SIG-M5 treated with dmso at 0.1 percent for 504 hours (cell line): ENCODE measurements around the gene CNDP2.
"Not testable (repeated sequence)": the region's sequence is repeated elsewhere in the genome, so short reads cannot be mapped to it uniquely, and the experiment has no call there.

Experiments
- DNase-seq: peaks from one replicate; lab custom pipeline; 2025; ENCODE audit not compliant: unreplicated experiment; lab: John Stamatoyannopoulos, UW

CNDP2 gene

DNA sequence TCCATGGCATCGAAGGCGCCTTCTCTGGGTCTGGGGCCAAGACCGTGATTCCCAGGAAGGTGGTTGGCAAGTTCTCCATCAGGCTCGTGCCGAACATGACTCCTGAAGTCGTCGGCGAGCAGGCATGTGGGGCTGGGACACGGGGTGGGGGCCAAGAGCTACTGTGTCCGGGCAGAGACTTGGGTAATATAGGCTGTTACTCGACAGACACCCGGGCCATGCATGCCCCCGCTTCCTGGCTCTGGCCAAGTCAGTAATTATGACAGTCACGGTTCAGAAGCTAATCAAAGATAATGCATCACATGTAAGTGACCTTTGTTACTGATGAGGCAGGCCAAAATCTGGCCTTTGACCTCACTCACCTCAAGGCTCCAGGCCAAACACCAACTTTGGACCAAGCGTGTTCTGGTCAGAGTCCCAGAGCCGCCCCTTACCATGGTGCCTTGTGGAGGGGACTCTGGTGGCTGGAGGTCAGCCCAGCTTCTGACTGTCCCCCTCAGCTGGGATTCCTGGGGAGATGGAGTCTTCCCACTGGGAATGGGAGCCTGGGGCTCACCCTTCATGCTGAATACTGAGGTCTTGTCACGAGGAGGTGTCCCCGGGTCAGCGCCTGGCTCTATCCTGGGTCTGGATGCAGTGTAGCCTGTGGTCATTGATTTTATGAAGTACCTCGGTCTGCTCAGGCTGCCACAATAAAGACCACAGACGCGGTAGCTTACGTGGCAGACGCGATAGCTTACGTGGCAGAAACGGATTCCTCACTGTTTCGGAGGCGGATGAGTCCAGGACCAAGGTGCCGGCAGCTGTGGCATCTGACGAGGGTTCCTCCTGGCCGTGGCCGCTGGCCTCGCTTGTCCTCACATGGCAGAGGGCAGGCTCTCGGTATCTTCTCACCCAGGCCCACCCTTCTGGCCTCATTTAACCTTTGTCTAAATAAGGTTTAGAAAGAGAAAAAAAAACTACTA, 20.4 kb downstream of the CNDP2 start:
- DNase-seq = no peak

DNA sequence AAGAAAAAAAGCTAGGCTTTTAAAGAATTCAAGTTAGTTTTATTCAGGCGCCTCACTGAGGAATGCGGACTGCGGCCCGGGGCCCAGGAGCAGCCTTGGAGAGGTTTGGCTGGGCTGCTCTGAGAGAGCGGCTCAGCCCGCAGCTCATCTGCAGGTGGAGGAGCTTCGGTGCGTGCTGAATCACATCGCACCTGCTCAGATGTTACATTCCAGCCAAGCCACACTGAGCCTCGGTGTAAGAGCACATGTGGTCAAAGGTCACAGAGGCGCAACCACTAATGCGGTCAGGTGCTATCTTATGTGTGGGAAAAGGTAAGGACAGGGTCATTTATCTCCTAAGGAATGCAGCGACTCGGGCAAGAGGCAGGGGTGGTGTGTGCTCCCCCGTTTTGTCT, 21.1 kb downstream of the CNDP2 start:
- DNase-seq = no peak

DNA sequence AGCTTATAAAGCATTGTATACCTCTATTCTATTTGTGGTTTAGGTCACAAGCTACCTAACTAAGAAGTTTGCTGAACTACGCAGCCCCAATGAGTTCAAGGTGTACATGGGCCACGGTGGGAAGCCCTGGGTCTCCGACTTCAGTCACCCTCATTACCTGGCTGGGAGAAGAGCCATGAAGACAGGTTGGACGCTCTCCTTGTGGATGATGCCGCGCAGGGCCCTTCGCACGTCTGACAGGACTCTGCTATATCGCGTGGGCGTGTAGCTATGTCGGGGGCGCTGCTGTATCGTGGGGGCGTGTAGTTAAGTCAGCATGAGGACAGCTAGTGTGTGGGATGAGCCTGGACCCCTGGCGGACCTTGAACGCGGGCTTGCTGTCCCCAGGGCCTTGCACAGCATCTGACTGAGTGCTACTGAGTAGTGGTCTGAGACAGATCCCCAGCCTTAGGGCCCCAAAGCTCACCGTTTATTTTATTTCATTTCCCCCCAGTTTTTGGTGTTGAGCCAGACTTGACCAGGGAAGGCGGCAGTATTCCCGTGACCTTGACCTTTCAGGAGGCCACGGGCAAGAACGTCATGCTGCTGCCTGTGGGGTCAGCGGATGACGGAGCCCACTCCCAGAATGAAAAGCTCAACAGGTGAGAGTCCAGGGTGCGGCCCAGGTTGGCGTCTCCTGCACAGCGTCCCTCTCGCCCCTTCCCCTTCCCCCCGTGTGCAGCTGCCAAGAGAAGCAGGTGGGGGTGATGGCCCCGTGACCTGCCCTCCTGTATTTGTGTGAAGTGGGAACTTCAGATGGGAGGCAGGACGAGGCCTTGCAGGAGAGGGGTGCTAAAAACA, 22.5 kb downstream of the CNDP2 start:
- DNase-seq = no peak

DNA sequence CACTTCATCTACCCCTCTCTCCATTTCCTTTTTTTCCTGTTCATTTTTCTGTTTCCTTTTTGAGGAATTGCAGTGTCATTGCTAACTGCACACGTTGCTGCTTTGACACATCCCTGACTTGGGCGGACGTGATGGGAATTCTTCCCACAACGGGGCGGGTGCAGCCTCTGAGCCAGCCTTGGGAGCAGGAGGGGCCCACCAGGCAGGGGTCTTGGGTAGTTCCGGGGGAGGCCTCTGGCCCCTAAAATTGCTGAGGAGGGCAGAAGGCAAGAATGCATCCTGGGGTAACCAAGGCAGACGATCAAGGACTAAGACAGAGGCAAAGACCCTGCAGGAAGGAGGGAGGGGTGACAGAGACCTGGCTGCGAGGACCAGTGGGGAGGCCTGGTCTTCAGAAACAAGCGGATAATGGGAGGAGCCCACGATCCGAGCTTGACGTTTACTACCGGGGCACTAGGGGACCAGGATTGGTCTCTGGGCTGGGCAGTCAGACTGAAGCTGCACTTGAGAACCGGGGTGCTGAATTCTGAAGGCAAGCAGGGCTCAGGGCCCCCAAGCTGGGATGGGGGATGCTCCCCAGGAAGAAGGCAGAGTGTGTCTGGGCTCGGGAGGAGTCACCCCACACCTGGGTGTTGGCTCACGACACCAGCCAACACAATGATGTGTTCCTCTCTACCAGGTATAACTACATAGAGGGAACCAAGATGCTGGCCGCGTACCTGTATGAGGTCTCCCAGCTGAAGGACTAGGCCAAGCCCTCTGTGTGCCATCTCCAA, 23.3 kb downstream of the CNDP2 start:
- DNase-seq = no peak

DNA sequence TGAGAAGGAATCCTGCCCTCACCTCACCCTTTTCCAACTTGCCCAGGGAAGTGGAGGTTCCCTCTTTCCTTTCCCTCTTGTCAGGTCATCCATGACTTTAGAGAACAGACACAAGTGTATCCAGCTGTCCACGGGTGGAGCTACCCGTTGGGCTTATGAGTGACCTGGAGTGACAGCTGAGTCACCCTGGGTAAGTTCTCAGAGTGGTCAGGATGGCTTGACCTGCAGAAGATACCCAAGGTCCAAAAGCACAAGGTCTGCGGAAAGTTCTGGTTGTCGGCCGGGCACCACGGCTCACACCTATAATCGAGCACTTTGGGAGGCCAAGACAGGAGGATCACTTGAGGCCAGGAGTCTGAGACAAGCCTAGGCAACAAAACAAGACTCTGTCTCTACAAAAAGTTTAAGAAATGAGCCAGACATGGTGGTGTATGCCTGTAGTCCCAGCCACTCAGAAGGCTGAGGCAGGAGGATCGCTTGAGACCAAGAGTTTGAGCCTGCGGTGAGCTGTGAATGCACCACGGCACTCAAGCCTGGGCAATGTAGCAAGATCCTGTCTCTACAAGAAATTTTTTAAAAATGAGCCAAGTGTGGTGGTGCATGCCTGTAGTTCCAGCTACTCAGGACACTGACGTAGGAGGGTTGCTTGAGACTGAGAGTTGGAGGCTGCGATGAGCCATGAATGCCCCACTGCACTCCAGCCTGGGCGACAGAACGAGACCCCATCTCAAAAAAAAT, 24.1 kb downstream of the CNDP2 start:
- no peak for DNase-seq

DNA sequence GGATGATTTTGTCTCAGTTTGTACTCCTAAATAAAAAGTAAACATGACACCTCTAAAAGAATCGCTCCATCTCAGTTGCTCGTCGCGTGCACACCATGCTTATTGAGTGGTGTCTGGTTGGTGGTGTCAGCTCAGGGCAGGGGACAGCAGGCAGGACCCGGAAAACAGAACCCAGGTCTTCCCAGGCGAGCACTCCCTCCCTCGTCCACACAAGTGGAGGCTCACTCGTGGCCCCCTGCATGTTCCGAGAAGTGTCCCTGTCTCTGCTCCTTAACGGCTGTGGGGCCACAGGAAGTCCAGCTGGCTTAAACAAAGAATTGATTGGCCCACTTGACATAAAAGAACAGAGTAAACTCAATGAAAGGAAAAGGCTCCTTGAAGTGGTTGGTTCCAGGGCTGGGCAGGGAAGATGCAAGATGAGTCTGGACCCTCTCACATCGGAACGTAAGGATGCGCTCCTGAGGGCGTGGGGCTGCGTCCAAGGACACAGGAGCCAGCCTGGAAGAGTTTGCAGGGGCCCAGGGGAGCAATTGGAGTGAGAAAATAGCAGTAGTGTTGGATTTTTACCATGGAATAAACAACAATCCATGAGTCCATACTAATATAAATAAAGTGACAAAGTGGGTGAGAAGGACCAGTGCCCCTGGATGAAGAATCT, 25.0 kb downstream of the CNDP2 start:
- DNase-seq = no peak

DNA sequence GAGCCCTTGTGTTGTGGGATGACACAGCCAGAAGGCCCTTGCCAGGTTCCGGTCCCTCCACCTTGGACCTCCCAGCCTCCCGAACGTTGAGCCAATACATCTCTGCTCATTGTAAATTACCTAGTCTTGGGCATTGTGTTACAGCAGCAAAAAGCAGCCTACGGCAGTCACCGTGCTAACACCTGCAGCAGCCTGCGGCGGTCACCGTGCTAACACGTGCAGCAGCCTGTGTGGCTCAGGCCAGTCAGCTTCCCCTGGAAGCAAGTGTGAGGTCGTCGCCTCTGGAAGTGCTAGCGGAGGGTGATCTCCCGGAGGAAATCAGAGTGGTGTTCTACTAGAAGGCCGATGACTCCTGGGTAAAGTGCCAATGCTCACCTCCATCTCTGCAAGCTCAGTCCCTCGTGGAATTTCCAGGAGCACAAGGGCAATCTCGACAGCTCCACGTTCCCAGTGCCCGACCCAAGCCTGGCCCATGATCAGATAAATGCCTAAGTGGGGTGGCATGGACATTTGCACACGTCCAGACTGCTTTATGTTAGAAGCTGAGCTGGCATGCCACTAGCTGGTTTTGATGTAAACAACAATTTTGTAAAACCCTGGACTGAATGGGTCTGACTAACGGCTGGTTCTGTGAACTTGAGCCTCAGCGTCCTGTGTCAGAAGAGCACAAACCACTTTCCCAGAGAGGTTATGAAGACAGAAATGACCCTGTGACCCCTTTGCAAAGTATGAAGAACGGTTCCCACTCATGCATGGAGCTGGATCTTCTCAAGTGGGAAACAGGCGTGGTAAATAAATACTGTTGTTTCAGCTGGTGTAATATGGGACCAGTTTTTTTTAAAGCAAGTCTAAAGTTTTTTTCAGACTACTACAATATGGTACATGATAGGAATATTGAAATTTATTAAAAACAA, 26.7 kb downstream of the CNDP2 start:
- no peak for DNase-seq

DNA sequence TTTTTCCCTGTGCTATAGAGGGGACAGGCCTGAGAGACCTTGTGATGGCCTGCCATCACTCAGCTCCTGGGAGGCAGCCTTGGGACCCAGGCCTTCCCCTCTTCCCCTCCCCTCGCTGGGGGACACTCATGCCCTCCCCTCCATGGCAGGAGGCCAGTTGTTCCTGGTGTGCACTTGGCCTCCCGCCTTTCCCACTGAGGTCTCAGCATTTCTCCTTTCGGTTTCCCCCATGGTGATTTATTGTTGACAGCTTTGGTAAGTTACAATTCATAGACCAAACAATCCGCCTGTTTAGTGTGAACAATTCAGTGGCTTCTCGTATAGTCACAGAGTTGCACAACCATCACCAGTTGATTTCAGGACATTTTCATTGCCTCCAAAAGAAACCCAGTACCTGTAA, 27.9 kb downstream of the CNDP2 start:
- no peak for DNase-seq

DNA sequence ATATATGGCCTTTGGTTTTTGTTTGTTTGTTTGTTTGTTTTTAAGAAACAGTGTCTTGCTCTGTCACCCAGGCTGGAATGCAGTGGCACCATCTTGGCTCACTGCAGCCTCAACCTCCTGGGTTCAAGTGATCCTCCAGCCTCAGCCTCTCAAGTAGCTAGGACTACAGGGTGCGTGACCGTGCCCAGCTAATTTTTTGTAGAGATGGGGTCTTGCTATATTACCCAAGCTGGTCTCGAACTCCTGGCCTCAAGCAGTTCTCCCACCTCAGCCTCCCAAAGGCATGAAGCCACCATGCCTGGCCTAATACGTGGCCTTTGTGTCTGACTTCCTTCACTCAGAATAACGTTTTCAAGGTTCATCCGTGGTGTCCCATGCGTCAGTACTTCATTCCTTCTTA, 28.8 kb downstream of the CNDP2 start:
- DNase-seq = not testable (repeated sequence)

DNA sequence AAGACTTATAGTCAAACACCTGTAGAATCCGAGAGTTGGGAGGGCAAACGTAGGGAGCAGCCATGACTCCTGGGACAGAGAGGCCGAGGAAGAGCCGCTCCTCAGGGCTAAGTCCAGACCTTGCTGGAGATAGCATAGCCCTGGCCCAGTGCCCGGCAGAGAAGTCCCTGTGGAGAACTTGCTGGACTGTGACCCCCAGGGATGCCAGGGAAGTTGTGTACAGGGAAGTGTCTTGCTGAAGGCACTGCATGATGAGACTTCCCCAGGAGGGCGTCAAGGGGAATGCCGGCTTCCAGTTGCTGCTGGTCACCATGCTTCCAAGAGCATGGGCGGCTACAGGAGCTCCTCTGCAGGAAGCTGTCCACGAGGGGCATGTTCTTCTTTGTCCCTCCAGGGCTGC, 29.6 kb downstream of the CNDP2 start:
- DNase-seq = no peak

DNA sequence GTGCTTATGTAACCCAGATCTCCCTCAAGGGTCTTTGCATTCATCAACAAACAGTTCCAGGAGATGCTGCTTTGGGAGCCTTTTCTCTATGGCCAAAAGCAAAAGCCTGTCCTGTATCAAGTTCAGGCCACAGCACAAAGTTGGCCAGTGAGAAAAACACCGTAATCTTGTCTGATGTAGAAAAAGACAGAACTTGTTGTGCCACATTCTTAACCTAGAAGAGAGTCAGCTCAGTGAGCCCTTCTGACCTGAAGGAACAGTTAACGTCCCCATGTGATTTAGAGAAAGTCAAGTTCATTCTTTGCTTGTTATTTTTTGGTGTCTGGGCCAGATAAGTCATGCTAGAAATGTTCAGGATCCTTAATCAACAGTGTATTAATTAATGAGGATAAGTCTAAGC, 30.3 kb downstream of the CNDP2 start:
- no peak for DNase-seq

DNA sequence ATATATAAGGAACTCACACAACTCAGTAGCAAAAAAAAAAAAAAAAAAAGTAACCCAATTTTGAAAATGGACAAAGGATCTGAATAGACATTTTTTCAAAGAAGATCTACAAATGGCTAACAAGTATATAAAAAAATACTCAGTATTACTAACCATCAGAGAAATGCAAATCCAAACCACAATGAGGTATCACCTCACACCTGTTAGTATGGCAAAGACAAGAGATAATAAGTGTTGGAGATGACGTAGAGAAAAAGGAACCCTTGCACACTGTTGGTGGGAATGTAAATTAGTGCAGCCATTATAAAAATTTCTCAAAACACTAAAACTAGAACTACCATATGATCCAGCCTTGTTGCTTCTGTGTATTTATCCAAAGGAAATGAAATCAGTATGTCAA, 32.3 kb downstream of the CNDP2 start:
- DNase-seq = no peak

DNA sequence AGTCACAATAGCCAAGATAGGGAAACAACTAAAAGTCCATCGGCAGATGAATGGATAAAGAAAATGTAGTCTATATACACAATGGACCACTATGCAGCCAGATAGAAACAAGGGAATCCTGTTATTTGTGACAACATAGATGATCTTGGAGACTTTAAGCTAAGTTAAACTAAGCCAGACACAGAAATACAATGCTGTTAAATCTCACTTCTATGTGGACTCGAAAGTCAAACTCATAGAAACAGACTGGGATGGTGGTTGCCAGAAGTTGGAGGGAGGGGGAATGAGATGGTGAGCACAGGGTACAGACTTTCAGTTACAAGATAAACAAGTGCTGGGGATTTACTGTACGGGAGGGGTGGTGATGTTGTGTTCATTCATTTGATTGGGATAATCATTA, 32.8 kb downstream of the CNDP2 start:
- no peak for DNase-seq

DNA sequence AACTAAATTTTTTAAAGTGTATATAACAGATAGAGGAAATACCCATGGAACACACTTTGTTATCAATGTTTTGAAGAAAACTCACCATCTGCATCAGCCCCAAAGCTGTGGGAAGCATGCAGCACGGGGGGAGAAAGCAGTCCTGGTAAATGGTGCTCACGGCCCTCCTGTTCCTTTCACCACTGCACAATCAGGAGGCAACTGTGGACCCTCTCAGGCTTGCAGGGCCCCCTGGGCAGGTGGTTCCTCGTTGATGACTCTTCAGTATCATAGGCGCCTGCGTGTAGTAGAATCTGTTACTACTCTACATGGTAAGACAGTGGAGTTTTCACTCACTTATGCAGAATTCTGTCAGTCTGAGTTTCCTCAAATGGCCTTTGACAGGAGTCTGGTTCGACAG, 33.2 kb downstream of the CNDP2 start:
- no peak for DNase-seq

DNA sequence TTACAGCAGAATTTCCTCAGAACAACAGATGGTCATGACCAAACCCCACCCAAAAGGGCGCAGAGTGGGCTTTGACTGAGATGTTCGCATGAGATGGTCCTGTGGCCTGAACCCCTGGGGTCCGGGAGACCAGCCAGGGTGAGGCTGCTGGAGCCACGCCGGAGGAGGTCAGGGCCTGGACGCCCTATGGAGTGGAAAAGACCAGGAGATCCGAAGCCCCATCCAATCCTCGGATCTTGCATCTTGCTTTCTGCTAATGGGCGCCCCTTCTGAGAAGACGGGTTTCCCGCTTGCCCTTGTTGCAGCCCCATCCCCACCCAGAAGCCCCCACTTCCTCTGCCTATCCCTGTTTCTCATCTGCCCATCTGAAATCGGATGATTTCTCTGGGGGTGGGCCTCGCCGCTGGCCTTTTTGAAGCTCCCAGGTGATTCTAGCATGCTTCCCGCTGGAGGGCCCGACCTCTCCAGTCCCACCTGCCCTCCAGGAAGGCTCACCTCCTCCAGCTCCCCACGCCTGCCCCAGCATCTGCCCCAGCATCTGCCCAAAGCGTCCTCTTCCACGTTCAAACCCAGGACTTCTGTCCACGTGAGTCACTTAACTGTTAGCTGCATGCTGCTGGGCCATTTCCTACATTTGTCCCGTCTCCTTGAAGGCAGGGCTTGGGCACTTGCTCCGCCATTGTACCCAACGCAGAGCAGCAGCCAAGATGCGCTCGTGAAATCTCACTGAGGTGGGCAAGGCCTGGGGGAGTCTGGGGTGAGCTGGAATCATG, 33.8 kb downstream of the CNDP2 start:
- DNase-seq = no peak

DNA sequence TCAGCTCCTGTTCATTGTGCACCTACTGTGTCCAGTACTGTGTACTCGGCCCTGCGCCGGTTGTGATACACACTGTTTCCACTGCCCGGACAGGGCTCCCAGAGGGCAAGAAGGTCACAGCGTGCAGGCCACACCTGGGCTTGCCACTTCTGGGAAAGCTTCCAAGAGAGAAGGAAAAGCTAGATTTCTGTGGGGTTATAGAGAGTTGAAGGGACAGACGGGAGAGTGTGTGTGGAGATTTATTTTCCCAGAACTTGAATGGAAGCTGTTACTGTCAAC, 34.4 kb downstream of the CNDP2 start:
- no peak for DNase-seq

DNA sequence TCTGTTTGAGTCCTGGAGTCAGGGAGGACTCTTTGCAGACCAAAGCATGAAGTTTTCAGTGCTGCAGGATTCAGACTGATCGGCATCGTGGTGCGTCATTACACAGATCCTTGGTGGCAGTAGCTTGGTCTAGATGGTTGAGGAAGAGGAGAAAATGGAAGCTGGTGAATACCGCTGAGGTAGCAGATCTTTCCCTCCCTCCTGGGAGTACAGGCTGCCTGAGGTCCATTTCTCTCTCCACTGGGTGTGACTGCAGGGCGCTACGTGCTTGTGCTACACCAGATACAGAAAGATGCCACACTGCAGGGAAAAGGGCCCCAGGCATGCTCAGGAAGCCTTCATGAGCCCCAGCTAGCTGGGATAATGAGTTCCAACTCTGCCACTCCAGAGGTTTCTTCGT, 34.9 kb downstream of the CNDP2 start:
- DNase-seq = no peak

DNA sequence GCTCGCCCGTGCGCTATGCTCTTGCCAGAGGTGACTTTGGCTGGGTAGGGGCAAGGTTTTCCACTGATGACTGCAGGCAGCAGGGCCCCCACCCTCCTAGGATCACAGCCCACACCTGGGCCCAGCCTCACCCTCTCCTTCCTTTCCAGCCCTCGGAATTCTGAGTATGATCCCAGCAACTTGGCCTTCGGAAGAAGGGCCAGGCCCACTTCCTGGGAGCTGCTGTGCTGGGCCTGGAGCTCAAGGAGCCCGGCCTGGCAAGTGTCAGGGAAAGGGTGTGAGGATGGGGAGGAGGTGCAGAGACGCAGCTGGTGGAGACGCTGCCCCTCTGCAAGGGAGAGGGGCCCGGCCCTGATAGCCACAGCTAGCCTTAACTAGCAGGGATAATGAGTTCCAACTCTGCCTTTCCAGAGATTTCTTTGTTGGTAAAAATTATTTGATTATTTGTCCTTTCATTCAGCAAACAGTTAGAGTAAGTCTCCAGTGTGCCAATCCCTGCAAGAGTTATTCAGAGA, 36.4 kb downstream of the CNDP2 start:
- no peak for DNase-seq
